ENCODE measurements around the gene CDH23.

CDH23 gene

DNA sequence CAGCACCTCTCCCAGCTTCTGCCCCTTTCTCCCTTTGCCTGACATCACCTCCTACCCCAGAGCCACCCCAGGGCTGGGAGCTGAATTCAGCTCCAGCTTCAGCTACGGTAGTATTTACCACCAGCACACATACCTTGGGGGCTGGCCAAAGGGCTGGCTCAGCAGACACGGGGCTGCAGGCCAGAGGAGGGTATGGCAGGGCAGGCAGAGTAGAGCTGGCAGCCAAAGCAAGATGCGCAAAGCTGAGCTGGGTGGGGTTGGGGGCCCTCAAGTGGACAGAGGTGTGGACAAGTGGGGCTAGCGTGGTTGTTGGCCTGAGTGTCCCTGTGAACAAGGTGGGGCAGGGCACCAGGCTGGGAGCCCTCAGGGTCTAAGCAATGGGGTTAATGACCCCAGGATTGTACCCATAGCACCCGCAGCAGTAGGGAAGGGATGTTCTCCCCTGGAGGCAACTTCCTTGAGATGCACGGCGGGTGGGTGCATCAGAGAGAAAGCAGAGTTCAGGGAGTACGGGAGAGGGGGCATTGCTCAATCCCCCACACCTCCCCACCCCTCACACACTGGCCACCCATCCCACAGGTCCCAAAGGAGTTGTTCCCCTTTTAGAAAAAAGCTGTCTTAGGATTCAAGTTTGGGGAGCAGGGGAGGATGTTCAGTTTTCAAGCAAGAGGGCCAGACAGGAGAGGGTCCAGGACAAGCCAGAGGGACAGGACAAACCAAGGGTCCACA lies 368.6 kb downstream of the CDH23 start:
- no peak for DNase-seq (ENCODE audit: low spot score in 2 of 2)
- H3K4me3 Mint-ChIP-seq: no peak overlapping the region
- H3K36me3 Mint-ChIP-seq: peaks cover 17% of the 10 kb centered on the region
- ATAC-seq (ENCODE audit: low read depth): no peak
- no peaks in the 10 kb centered on the region for H3K9me3 Mint-ChIP-seq
- H3K4me1 Mint-ChIP-seq: peaks cover 60% of the 10 kb centered on the region
- peak overlapping the region; percentile 76 for H3K27ac Mint-ChIP-seq
- H3K27me3 Mint-ChIP-seq: no peaks in the 10 kb centered on the region

DNA sequence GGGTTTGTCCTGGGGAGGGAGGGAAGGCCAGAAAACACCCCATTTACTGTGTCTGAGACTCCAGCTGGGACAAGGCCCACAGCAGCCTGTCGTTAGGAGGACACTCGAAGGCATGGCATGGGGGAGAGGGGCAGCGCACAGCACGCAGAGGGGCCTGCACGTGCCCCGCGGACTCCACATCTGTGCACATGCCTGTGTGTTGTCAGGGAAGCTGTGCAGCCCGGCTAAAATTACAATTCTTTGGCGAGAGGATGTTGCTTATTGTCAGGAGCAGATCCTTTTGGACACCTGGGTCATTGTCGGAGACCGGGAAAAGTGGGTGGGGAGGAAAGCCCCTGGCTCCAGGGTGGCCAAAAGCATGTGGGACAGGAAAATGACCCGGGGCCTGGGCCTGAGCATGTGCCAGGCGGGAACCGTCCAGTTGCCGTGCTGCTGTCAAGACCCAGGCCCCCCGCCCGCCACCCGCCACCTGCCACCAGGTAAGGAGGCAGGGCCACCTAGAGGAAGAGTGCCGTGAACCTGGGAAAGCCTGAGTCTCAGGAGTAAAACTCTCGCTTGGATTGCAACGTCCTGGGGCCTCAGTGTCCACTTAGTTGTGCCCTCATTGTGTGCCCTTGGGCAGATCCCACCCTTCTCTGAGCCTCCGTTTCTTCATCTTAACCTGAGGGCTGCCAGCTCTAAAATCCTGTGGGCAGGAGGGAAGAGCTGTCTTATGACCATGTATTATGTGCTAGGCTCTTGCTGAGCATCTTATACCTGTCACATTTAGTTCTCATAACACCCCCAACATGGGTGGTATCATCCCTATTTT lies 369.4 kb downstream of the CDH23 start:
- Mint-ChIP-seq H3K27me3 (no peaks in the 10 kb centered on the region), H3K4me3 (no peak overlapping the region), H3K27ac (peak overlapping the region; percentile 95), H3K36me3 (peaks cover 12% of the 10 kb centered on the region), H3K4me1 (peaks cover 58% of the 10 kb centered on the region), H3K9me3 (no peaks in the 10 kb centered on the region)
- ATAC-seq (ENCODE audit: low read depth): no peak
- no peak for DNase-seq (ENCODE audit: low spot score in 2 of 2)

DNA sequence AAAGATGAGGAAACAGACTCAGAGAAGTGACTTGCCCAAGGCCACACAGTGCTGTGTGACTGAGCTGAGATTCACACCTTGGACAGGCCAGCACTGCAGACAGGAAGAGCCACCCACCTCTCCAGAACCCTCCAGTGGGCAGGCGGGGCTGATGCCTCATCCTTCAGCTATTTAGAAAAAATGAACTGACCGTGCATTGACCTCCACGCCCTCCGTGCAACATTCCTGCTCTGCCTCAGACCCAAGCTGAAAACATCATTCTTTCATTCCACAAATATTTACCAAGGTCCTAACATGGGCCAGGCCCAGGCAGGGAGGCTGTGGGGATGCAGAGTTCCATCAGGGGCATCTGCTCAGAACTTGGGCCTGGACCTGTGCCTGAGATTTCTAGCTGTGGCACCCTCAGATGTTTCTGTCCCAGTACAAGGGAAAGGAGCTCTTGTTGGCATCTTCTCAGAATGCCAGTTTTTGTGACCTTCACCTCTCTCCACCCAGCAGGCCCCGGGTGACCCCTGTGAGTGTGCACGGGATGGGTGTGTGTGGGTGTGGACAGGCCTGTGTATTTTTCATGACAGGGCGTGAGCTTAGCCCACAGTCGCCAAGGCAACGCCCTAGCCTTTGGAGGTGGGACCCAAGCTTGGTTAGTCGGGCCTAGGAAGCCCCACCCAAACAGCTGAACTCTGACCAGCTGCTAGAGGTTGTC lies 370.1 kb downstream of the CDH23 start:
- peaks cover 61% of the 10 kb centered on the region for H3K4me1 Mint-ChIP-seq
- no peaks in the 10 kb centered on the region for H3K9me3 Mint-ChIP-seq
- H3K27ac Mint-ChIP-seq: peak overlapping the region; percentile 95
- no peaks in the 10 kb centered on the region for H3K27me3 Mint-ChIP-seq
- DNase-seq (ENCODE audit: low spot score in 2 of 2): peak in 1 of 2 donors; percentile 59
- peak; percentile 55 for ATAC-seq (ENCODE audit: low read depth)
- peak overlapping the region; percentile 41 for H3K4me3 Mint-ChIP-seq
- H3K36me3 Mint-ChIP-seq: peaks cover 8% of the 10 kb centered on the region

DNA sequence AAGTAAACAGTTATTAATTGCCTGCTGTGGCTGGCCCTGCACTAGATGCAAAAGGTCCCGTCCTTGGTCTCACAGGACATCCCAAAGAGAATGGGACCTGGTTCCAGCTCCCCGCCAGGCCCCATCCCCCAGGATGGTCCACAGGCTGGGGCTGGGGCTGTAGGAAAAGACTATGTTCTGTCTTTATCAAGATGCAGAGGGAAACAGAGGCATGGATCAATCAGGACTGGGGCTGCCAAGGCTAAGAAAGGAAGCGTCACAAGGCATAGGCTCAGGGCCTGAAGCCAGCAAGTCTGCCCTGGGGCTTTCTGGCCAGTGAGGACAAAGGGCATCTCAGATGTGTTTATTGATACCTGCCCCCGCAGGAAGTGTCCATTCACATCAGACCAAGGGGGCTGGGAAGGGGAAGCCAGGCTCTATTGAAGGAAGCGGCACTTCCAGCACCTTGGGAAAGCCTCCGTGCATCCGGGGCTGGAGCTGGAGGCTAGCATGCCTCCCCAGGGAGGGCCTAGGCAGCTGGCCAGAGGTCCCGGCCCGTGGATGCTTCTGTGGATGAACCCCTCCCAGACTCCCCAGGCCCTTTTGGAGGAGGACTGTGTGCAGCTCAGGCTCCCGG lies 370.8 kb downstream of the CDH23 start:
- Mint-ChIP-seq H3K27me3 (no peaks in the 10 kb centered on the region), H3K4me3 (peak overlapping the region; percentile 41), H3K4me1 (peaks cover 60% of the 10 kb centered on the region), H3K36me3 (peaks cover 8% of the 10 kb centered on the region), H3K9me3 (no peaks in the 10 kb centered on the region), H3K27ac (peak overlapping the region; percentile 95)
- DNase-seq (ENCODE audit: low spot score in 2 of 2) (no peak), ATAC-seq (ENCODE audit: low read depth) (no peak)

DNA sequence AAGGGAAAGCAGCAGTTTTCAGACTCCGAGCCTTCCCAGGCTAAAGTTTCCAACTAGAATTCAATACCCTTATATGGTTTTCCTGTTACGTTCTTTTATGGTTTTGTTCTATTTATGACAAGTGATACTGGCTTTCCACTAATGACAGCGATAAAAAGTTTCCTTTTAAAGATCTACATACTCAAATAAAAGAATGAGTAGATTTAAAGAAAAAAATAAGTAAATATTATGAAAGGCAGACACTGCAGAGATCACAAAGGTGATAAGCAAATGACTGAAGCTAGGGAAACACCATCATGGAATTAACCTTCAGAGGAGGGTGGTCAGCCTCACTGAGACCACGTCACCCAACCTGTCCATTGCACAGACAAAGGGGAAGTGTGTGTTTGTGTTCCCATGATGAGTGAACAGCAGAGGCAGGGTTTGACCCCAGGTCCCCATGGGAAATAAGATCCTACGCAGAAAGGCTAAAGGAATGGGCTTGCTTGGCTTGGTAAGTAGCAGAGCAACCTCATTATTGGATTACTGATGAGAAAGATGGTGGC lies 372.6 kb downstream of the CDH23 start:
- H3K27me3 Mint-ChIP-seq: no peaks in the 10 kb centered on the region
- H3K4me1 Mint-ChIP-seq: peaks cover 59% of the 10 kb centered on the region
- peak overlapping the region; percentile 68 for H3K4me3 Mint-ChIP-seq
- peak overlapping the region; percentile 95 for H3K27ac Mint-ChIP-seq
- ATAC-seq (ENCODE audit: low read depth) (peak; percentile 46), DNase-seq (ENCODE audit: low spot score in 2 of 2) (peak in 1 of 2 donors; percentile 44)
- H3K36me3 Mint-ChIP-seq: peaks cover 6% of the 10 kb centered on the region
- no peaks in the 10 kb centered on the region for H3K9me3 Mint-ChIP-seq

DNA sequence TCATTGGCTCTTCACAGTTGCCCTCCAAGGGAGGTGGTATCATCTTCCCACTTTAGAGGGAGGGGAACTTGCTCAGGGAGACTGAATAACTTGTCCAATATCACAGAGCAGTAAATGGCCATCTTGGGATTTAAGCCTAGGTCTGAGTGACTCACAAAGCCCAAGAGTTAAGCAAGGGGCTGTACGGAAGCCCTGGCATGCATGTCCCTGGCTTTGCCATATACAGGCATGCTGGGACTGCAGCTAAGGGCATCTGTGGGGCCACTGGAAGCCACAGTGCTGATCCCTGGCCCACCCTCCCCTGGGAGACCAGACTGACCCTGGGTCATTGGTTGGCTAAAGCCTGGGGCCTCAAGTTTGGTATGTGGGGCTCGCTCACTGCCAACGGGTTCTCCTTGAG lies 373.5 kb downstream of the CDH23 start:
- ATAC-seq (ENCODE audit: low read depth) (no peak), DNase-seq (ENCODE audit: low spot score in 2 of 2) (no peak)
- Mint-ChIP-seq H3K27ac (peak overlapping the region; percentile 95), H3K4me1 (peaks cover 63% of the 10 kb centered on the region), H3K36me3 (peaks cover 6% of the 10 kb centered on the region), H3K9me3 (no peaks in the 10 kb centered on the region), H3K4me3 (peak overlapping the region; percentile 29), H3K27me3 (no peaks in the 10 kb centered on the region)

DNA sequence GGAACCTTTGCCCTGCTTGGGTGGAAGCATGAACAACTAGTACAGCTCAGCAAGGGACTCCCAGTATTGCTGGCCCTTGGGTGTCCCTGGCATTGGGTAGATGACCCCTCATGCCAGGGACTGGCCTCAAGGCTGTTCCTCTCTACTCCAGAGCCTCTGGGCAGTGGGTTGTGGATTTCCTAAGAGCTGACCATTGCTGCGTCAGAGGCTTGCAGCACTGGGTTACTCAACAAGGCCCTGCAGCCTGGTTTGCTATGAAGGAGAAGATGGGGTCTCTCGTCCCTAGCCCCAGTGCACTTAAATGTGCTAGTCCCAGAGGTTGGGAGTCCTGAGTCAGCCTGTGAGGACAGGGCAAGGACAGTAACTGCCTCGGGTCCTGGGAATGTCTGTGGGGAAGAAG lies 374.1 kb downstream of the CDH23 start:
- DNase-seq (ENCODE audit: low spot score in 2 of 2) (no peak), ATAC-seq (ENCODE audit: low read depth) (no peak)
- H3K4me3 Mint-ChIP-seq: no peak overlapping the region
- H3K36me3 Mint-ChIP-seq: peaks cover 6% of the 10 kb centered on the region
- peak overlapping the region; percentile 95 for H3K27ac Mint-ChIP-seq
- peaks cover 66% of the 10 kb centered on the region for H3K4me1 Mint-ChIP-seq
- no peaks in the 10 kb centered on the region for H3K9me3 Mint-ChIP-seq
- H3K27me3 Mint-ChIP-seq: no peaks in the 10 kb centered on the region

DNA sequence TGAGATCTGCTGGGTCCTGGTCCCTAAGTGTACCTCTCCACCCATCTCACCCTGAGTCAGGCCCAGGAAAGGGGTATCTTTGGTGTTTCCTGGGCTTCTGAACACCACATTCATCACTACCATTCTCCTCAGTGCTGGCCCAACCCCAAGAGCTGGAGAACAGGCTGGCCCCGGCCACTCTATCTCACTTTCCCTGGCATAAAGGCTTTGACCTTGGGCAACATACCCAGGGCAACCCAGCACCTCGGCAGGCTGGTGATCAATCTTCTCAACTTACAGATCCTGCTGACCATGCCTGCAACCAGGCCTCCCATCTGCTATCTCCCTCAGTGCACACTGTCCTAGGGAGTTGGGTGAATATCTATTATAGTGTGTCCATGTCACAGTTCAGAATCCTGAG lies 374.5 kb downstream of the CDH23 start:
- DNase-seq (ENCODE audit: low spot score in 2 of 2) (no peak), ATAC-seq (ENCODE audit: low read depth) (no peak)
- Mint-ChIP-seq H3K9me3 (no peaks in the 10 kb centered on the region), H3K36me3 (peaks cover 6% of the 10 kb centered on the region), H3K4me1 (peaks cover 68% of the 10 kb centered on the region), H3K27me3 (no peaks in the 10 kb centered on the region), H3K4me3 (peak overlapping the region; percentile 46), H3K27ac (peak overlapping the region; percentile 95)

DNA sequence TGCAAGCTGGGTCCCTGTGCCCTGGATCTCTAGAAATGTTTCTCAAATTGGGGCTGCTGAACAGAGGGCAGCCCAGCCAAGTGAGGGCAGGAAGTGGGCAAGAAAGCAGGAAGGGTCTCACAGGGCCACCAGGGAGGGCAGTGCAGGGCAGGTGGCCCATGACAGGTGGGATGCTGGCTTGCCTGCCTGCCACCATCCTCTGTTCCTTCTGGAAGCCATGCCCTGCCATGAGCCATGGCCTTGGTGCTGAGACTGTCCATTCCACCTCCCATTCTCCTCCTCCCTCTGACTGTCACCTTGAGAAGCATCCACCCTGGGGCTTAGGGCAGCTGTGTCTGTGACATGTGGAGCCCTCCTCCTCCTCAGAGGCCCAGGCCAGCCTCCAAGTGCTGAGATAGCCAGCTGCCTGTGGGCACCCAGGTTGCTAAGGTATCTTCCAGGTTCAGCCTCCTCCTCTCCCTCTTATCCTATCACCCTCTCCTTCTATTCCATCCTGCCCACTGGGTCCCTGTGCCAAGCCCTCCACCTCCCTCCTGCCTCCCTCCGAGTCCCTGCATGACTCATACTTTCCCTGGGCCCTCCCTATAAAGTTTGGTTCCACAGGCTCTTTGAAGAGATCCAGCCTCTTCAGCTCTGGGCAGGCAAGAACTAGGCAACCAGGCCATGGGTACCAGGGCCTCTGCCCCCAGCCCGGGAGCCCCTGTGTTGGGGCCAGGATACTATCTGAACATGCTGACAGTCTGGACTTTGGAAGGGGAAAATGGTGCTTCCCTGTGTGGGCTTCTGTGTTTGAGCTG lies 375.3 kb downstream of the CDH23 start:
- H3K4me3 Mint-ChIP-seq: peak overlapping the region; percentile 89
- ATAC-seq (ENCODE audit: low read depth): no peak
- H3K36me3 Mint-ChIP-seq: peaks cover 6% of the 10 kb centered on the region
- DNase-seq (ENCODE audit: low spot score in 2 of 2): no peak
- H3K27ac Mint-ChIP-seq: peak overlapping the region; percentile 95
- peaks cover 64% of the 10 kb centered on the region for H3K4me1 Mint-ChIP-seq
- H3K9me3 Mint-ChIP-seq: no peaks in the 10 kb centered on the region
- H3K27me3 Mint-ChIP-seq: no peaks in the 10 kb centered on the region

DNA sequence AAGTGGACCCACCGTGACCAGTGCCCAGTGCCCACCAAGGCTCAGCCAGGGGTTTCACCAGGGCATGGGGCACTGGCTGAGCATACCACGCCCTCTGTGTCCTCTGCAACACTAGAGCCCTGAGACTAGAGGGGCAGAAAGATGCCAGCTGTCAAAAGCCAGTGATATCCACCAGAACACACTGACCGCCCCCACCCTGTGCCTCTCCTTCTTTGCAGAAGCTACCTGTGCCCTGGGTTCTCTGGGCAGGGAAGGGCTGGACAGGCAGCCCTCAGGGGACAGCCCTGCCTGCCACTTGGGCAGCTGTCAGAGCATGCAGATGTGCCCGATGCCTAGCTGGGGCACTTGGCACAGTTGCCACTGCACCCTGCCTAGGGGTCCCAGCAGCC lies 376.1 kb downstream of the CDH23 start:
- H3K9me3 Mint-ChIP-seq: peaks cover 1% of the 10 kb centered on the region
- peaks cover 3% of the 10 kb centered on the region for H3K36me3 Mint-ChIP-seq
- peak overlapping the region; percentile 95 for H3K27ac Mint-ChIP-seq
- DNase-seq (ENCODE audit: low spot score in 2 of 2) (no peak), ATAC-seq (ENCODE audit: low read depth) (no peak)
- peak overlapping the region; percentile 89 for H3K4me3 Mint-ChIP-seq
- no peaks in the 10 kb centered on the region for H3K27me3 Mint-ChIP-seq
- peaks cover 63% of the 10 kb centered on the region for H3K4me1 Mint-ChIP-seq

DNA sequence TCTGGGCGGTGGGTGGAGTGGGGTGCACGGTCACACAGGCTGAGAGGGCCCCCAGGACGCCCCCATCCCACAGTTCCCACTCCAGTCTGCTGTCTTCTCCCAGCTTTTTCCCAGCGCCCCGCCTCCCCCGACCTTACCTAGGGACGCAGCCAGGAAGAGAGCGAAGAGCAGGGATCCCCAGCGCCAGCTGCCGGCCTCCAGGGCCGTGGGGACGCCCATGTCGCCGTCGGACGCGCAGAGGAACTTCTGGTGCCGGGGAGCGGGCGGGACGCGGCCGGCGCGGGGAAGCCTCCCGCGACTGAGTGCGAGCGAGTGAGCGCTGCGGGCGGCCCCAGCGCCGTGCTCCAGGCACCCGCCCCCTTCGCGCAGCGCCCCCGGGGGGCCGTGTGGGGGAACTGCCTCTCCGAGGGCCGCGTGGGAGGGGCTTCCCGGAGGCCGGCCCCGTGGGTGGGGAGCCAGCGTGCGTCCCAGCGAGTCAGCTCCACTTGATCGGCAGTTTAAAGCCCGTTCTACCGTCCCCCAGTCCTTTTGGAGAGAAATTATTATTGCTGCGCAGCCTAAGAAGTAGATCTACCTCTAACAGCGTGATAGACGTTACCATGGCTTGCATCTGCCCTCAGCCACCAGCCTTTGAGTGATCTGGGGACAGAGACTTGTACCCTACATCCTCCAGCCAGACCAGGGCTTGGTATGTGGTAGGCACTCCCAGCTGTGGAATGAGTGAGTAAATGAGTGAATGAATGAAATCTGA lies 376.7 kb downstream of the CDH23 start, which contains the start of gene VSIR:
Gene VSIR (minus strand): TSS at position 300 of the 751 bp plus-strand sequence. CDS start 81 bp downstream, at position 219.
- H3K27me3 Mint-ChIP-seq: no peaks in the 10 kb centered on the region
- H3K4me3 Mint-ChIP-seq: peak within 1 kb of the TSS; percentile 89
- peaks cover 1% of the 10 kb centered on the region for H3K9me3 Mint-ChIP-seq
- DNase-seq (ENCODE audit: low spot score in 2 of 2) (peak; percentile 99 to 100), ATAC-seq (ENCODE audit: low read depth) (peak; percentile 73)
- peak within 1 kb of the TSS; percentile 95 for H3K27ac Mint-ChIP-seq
- H3K4me1 Mint-ChIP-seq: peaks cover 59% of the 10 kb centered on the region
- peaks cover 3% of the 10 kb centered on the region for H3K36me3 Mint-ChIP-seq

DNA sequence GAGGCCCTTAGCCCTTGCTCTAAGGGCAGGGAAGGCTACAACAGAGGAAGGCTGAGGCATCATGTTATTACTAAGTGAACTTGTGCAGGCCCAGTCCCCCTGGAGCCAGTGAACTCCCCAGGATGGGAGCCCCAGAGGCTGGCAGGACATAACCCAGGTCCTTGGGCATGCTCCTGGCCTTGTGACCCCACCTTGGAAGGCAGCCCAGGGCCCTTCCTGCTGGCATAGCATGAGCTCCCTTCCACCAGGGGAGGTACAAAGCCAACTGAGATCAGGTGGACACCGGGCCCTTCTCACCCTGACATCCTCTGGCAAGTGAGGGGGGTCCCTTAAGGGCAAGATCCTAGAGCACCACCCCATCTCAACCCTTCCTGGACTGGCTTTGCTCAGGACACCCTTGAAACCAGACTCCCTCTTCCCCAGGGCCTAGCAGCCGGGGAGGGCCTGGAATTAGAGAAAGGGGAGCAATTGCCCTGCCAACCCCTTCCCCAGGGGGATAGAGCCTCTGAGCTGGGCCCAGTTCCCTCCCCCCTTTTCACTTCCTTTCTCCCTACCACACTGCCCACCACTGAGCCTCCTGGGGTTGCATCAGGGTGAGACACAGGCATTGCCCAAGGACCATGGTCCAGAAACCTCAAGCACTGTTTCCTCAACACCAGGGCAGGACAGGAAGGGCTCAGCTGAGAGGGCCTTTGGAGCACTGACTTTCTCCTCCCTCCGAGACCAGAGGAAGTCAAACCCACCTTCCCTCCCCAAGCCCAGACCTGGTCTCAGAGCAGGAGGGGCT lies 378.4 kb downstream of the CDH23 start:
- ATAC-seq (ENCODE audit: low read depth) (no peak), DNase-seq (ENCODE audit: low spot score in 2 of 2) (no peak)
- Mint-ChIP-seq H3K4me3 (peak overlapping the region; percentile 35), H3K27ac (peak overlapping the region; percentile 95), H3K4me1 (peaks cover 51% of the 10 kb centered on the region), H3K9me3 (peaks cover 1% of the 10 kb centered on the region), H3K27me3 (no peaks in the 10 kb centered on the region), H3K36me3 (no peaks in the 10 kb centered on the region)
